Right lobe of liver (tissue), 6 donors: Measurements from ENCODE around the gene SLMAP. TPM values are rescaled to one million over a fixed set of nuclear protein-coding genes. Genes with fewer than 3 reads are reported as not detected.

Source experiments
- ATAC-seq, 4 donors: fragments of 200-7000 bp; cut with Tn5 transposase; one replicate each; pipeline ENCODE4 v1.9.1; 2020; ENCODE audit warnings: mild to moderate bottlenecking in 4 of 4, moderate library complexity in 4 of 4
- DNase-seq, 3 donors: peaks; one replicate each; pipeline ENCODE4 v3.0.0-alpha.2; 2020
- H3K27ac ChIP-seq, 3 donors: fragments of 200-600 bp; one replicate each; pipeline ENCODE4 v1.8.0; 2022
- H3K27me3 ChIP-seq, 2 donors: fragments of 200-600 bp; one replicate each; pipeline ENCODE4 v1.8.0; 2022
- H3K36me3 ChIP-seq, 4 donors: fragments of 200-600 bp; sonication (generic) in 1 of 4; one replicate each; pipeline versions ENCODE4 v1.5.1 to v1.8.0; 2017 to 2022; ENCODE audit warnings: control low read depth in 1 of 4
- H3K4me1 ChIP-seq, 4 donors: fragments of 200-600 bp; sonication (generic) in 1 of 4; one replicate each; pipeline versions ENCODE4 v1.5.1 to v1.8.0; 2017 to 2022; ENCODE audit warnings: control low read depth in 1 of 4
- H3K4me3 ChIP-seq, 3 donors: fragments of 200-600 bp; one replicate each; pipeline ENCODE4 v1.8.0; 2022
- H3K9me3 ChIP-seq, 4 donors: fragments of 200-600 bp; sonication (generic) in 1 of 4; one replicate each; pipeline versions ENCODE4 v1.5.1 to v1.8.0; 2017 to 2022; ENCODE audit warnings: control low read depth in 1 of 4
- POLR2A ChIP-seq: fragments of 450-650 bp; IDR thresholded peaks from one replicate; pipeline ENCODE4 v1.6.1; 2017; ENCODE audit warnings: antibody characterized with exemption, mild to moderate bottlenecking
- WGBS: methylation state at CpG from one replicate; pipeline ENCODE4 v1.1.6; 2018; ENCODE audit warnings: low coverage, low lambda C conversion rate; ENCODE audit not compliant: insufficient coverage; ENCODE audit errors: missing lambda C conversion rate; 5-methylcytosine and 5-hydroxymethylcytosine counted together
- intact Hi-C, 2 donors: fragments of 100-400 bp; cut with DNase I; formaldehyde crosslinking; loops; one replicate each; pipeline versions ENCODE4 v1.11.2 to v1.14.1; 2022
- total RNA-seq, 6 experiments: library from RNA; depleted of rRNA in 2 of 6; stranded (reverse); fragments of >200 nt in 2 of 6; fragmentation: NEBNext Ultra II Directional in 3 of 6; extraction: Animal tissue kit (Norgen Biotek cat#: 25700) in 3 of 6; gene quantifications; one replicate each; pipeline versions ENCODE4 v1.1.0 to v1.2.4, GENCODE V29; 2016 to 2023
- TF ChIP-seq, protein P1 (sequence below), 4 donors: fragments of 200-600 bp in 3 of 4; fragments of 450-650 bp in 1 of 4; IDR thresholded peaks; one replicate each; pipeline versions ENCODE4 v1.5.1 to v1.8.0; 2016 to 2022; ENCODE audit warnings: antibody characterized with exemption in 4 of 4, mild to moderate bottlenecking in 2 of 4
- donor health status: DM: no; HTN: yes; CAD: no.
- donor health status: DM: no; HTN: no; CAD: no.
- donor health status: DM: no; HTN: no; CAD: no.
- donor health status: DM: no; HTN: yes; CAD: no.
- donor health status: DM: no; HTN: yes; CAD: no.

SLMAP gene
- total RNA-seq, 6 experiments from 2014 or later = 21.1 to 34.9 (median 25.1) TPM

DNA sequence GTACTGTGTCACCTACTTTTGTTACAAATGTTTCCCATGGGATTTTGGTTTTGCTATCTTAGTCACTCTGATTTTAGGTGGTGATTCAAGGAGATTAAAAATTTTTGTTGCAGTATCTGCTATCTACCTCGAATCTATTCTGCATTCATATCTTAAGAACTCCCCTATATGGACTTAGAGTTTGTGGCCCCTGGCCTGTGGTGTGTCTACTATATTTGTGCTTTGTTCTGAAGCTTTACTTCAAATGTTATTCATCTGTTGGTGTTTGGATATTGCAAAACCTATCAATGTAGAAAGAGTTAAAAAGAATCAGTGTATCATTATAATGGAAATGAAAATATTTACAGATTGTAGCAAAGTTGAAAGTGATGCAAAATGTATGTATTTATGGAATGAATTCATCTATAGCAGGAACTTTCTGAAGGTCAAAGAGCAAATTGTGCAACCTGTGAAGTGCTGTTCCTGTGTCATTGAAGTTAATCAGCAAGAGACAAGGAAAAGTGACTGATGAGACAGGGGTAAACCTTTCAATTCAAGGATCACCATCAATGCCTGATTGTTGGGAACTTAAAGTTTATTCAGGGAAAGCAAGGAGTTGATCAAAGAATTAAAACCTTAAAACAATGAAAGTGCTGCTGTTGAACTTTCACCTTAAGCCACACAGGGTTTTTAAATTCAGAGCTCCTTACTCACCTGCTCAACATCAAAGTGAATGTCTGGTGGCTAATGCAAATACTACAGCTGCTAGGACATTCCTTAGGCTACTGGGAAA, 71.0 kb downstream of the SLMAP start:
- peak; percentile 39 to 65 (median 50) for ATAC-seq
- 59% methylated on average over 1 of the region's 1 CpG for WGBS
- Histone ChIP-seq H3K4me3 (no peak overlapping the region), H3K27ac (no peak overlapping the region), H3K36me3 (peaks cover 0 to 3% (median 0%) of the 10 kb centered on the region in 4 donors), H3K27me3 (no peaks in the 10 kb centered on the region), H3K9me3 (no peaks in the 10 kb centered on the region), H3K4me1 (peaks cover 0 to 20% (median 8%) of the 10 kb centered on the region in 4 donors)
- TF ChIP-seq, protein P1, sequence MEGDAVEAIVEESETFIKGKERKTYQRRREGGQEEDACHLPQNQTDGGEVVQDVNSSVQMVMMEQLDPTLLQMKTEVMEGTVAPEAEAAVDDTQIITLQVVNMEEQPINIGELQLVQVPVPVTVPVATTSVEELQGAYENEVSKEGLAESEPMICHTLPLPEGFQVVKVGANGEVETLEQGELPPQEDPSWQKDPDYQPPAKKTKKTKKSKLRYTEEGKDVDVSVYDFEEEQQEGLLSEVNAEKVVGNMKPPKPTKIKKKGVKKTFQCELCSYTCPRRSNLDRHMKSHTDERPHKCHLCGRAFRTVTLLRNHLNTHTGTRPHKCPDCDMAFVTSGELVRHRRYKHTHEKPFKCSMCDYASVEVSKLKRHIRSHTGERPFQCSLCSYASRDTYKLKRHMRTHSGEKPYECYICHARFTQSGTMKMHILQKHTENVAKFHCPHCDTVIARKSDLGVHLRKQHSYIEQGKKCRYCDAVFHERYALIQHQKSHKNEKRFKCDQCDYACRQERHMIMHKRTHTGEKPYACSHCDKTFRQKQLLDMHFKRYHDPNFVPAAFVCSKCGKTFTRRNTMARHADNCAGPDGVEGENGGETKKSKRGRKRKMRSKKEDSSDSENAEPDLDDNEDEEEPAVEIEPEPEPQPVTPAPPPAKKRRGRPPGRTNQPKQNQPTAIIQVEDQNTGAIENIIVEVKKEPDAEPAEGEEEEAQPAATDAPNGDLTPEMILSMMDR (IDR thresholded peaks at IDR 0.05) = no peak
- no peak for TF ChIP-seq POLR2A
- intact Hi-C loops = no loop called here
- DNase-seq = no peak

- Histone ChIP-seq H3K27ac (no peak overlapping the region), H3K36me3 (peaks cover 0 to 3% (median 0%) of the 10 kb centered on the region in 4 donors), H3K4me3 (no peak overlapping the region), H3K9me3 (no peaks in the 10 kb centered on the region), H3K4me1 (peaks cover 0 to 16% (median 8%) of the 10 kb centered on the region in 4 donors), H3K27me3 (no peaks in the 10 kb centered on the region)
- 75% methylated on average over 4 of the region's 4 CpGs for WGBS
- TF ChIP-seq, protein P1 (IDR thresholded peaks at IDR 0.05) = no peak
- no peak for TF ChIP-seq POLR2A
- no peak for ATAC-seq
- intact Hi-C loops = no loop called here
- DNase-seq = no peak
Observed at GRCh38 chr3:57827757-57828156, 71.6 kb downstream of the SLMAP start.

- Histone ChIP-seq H3K4me1 (peaks cover 0 to 5% (median 2%) of the 10 kb centered on the region in 4 donors), H3K4me3 (no peak overlapping the region), H3K27ac (no peak overlapping the region), H3K9me3 (no peaks in the 10 kb centered on the region), H3K36me3 (peaks cover 0 to 3% (median 0%) of the 10 kb centered on the region in 4 donors), H3K27me3 (no peaks in the 10 kb centered on the region)
- intact Hi-C loops = no loop called here
- DNase-seq (no peak), ATAC-seq (no peak)
- no peak for TF ChIP-seq POLR2A
- TF ChIP-seq, protein P1 (IDR thresholded peaks at IDR 0.05) = no peak
Observed at GRCh38 chr3:57832486-57832885, 76.4 kb downstream of the SLMAP start.

DNA sequence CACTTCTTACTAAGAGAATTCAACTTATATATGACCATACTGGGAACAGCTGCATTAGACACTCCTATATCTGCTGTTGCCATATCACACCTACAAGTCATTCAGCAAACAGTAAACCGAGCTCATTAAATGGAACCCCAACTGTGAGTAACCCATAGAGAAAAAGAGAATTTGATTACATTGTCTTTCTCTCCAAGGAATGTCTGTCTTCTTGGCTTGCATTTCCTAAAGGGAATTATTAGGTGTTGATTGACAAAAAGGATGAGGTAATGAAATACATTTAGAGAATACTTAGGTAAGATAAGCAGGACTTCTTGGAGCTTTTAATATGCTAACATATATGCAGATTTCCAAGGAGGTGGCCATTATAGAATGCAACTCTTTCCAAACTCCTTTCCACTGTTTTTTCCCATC, 76.8 kb downstream of the SLMAP start:
- no peak for TF ChIP-seq POLR2A
- TF ChIP-seq, protein P1 (IDR thresholded peaks at IDR 0.05) = no peak
- ATAC-seq (no peak), DNase-seq (no peak)
- 100% methylated on average over 1 of the region's 1 CpG for WGBS
- Histone ChIP-seq H3K36me3 (peaks cover 0 to 3% (median 0%) of the 10 kb centered on the region in 4 donors), H3K27me3 (no peaks in the 10 kb centered on the region), H3K4me3 (no peak overlapping the region), H3K9me3 (no peaks in the 10 kb centered on the region), H3K4me1 (peaks cover 0 to 1% (median 0%) of the 10 kb centered on the region in 4 donors), H3K27ac (no peak overlapping the region)
- intact Hi-C loops = no loop called here
